Measurements from ENCODE around the gene A2M. TPM values are rescaled to one million over a fixed set of nuclear protein-coding genes. Genes with fewer than 3 reads are reported as not detected.

A2M gene
- total and polyA plus RNA-seq, 2 of the 8 experiments (the other 6 are each of a cell fraction or from before 2014, with no cell fraction given), result 0.15 TPM; not detected in 1

DNA sequence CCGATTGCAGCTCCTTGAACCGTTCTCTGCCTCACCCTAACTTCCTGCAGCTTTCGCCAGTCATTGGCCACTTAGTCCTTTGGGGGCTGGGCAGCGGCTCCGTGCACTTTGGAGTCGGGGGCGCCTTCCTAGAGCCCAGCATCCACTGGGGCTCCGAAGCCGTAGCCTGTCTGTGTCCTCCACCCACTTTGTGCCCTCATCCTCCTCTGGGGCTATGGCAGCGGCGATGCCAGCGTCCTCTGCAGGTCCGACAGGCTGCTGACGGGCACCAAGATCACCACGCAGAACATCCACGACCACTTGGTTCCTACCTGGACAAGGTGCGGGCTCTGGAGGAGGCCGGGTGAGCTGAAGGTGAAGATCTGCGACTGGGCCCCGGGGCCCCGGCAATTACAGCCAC lies 11.8 kb upstream of the A2M start (continued):
- TF ChIP-seq, protein P1, sequence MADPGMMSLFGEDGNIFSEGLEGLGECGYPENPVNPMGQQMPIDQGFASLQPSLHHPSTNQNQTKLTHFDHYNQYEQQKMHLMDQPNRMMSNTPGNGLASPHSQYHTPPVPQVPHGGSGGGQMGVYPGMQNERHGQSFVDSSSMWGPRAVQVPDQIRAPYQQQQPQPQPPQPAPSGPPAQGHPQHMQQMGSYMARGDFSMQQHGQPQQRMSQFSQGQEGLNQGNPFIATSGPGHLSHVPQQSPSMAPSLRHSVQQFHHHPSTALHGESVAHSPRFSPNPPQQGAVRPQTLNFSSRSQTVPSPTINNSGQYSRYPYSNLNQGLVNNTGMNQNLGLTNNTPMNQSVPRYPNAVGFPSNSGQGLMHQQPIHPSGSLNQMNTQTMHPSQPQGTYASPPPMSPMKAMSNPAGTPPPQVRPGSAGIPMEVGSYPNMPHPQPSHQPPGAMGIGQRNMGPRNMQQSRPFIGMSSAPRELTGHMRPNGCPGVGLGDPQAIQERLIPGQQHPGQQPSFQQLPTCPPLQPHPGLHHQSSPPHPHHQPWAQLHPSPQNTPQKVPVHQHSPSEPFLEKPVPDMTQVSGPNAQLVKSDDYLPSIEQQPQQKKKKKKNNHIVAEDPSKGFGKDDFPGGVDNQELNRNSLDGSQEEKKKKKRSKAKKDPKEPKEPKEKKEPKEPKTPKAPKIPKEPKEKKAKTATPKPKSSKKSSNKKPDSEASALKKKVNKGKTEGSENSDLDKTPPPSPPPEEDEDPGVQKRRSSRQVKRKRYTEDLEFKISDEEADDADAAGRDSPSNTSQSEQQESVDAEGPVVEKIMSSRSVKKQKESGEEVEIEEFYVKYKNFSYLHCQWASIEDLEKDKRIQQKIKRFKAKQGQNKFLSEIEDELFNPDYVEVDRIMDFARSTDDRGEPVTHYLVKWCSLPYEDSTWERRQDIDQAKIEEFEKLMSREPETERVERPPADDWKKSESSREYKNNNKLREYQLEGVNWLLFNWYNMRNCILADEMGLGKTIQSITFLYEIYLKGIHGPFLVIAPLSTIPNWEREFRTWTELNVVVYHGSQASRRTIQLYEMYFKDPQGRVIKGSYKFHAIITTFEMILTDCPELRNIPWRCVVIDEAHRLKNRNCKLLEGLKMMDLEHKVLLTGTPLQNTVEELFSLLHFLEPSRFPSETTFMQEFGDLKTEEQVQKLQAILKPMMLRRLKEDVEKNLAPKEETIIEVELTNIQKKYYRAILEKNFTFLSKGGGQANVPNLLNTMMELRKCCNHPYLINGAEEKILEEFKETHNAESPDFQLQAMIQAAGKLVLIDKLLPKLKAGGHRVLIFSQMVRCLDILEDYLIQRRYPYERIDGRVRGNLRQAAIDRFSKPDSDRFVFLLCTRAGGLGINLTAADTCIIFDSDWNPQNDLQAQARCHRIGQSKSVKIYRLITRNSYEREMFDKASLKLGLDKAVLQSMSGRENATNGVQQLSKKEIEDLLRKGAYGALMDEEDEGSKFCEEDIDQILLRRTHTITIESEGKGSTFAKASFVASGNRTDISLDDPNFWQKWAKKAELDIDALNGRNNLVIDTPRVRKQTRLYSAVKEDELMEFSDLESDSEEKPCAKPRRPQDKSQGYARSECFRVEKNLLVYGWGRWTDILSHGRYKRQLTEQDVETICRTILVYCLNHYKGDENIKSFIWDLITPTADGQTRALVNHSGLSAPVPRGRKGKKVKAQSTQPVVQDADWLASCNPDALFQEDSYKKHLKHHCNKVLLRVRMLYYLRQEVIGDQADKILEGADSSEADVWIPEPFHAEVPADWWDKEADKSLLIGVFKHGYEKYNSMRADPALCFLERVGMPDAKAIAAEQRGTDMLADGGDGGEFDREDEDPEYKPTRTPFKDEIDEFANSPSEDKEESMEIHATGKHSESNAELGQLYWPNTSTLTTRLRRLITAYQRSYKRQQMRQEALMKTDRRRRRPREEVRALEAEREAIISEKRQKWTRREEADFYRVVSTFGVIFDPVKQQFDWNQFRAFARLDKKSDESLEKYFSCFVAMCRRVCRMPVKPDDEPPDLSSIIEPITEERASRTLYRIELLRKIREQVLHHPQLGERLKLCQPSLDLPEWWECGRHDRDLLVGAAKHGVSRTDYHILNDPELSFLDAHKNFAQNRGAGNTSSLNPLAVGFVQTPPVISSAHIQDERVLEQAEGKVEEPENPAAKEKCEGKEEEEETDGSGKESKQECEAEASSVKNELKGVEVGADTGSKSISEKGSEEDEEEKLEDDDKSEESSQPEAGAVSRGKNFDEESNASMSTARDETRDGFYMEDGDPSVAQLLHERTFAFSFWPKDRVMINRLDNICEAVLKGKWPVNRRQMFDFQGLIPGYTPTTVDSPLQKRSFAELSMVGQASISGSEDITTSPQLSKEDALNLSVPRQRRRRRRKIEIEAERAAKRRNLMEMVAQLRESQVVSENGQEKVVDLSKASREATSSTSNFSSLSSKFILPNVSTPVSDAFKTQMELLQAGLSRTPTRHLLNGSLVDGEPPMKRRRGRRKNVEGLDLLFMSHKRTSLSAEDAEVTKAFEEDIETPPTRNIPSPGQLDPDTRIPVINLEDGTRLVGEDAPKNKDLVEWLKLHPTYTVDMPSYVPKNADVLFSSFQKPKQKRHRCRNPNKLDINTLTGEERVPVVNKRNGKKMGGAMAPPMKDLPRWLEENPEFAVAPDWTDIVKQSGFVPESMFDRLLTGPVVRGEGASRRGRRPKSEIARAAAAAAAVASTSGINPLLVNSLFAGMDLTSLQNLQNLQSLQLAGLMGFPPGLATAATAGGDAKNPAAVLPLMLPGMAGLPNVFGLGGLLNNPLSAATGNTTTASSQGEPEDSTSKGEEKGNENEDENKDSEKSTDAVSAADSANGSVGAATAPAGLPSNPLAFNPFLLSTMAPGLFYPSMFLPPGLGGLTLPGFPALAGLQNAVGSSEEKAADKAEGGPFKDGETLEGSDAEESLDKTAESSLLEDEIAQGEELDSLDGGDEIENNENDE (IDR thresholded peaks at IDR 0.05; ENCODE audit: insufficient replicate concordance, low read length), result no peak
- TF ChIP-seq CBX8 (IDR thresholded peaks at IDR 0.05; ENCODE audit: borderline replicate concordance, low read depth, low read length) (no peak), RAD21 (IDR thresholded peaks at IDR 0.05 in 1 of 2, conservative IDR thresholded peaks at IDR 0.05 in 1 of 2; ENCODE audit: low read depth in 2 of 2, low read length in 2 of 2) (no peak), CREB1 (IDR thresholded peaks at IDR 0.05) (no peak), ASH2L (IDR thresholded peaks at IDR 0.05; ENCODE audit: low read length) (no peak), SIRT6 (IDR thresholded peaks at IDR 0.05; ENCODE audit: low read length) (no peak), TEAD4 (IDR thresholded peaks at IDR 0.05; ENCODE audit: low read depth, low read length) (no peak)
- TF ChIP-seq, protein P2, sequence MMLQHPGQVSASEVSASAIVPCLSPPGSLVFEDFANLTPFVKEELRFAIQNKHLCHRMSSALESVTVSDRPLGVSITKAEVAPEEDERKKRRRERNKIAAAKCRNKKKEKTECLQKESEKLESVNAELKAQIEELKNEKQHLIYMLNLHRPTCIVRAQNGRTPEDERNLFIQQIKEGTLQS (IDR thresholded peaks at IDR 0.05; ENCODE audit: insufficient read depth, low read depth, low read length), result no peak

Measured in H1 (cell line).